ENCODE data around the gene OR52D1. TPM values are rescaled to one million over a fixed set of nuclear protein-coding genes. Genes with fewer than 3 reads are reported as not detected.

The OR52D1 gene
- polyA plus RNA-seq, 4 donors, result not detected

DNA sequence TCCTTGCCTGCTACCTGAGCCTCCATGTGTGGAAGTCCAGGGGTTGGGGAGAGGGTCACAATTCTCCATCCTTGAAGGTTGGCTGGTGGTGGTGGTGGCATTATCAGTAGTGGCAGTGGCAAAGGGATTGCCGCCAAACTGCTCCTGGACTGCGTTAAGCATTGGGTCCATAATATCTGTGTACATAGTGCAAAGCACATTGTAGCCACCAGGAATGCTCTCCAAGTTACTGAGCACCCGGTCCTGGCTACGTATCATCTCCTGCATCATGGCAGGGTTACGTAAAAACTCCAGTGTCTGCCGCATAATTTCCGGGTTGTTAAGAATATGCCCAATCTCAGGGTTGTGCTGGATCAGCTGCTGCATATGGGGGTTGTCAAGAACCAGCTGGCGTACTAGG is 20.1 kb downstream of the OR52D1 start:
- no peak for DNase-seq (ENCODE audit: low read depth in 4 of 4, low spot score in 3 of 4)

DNA sequence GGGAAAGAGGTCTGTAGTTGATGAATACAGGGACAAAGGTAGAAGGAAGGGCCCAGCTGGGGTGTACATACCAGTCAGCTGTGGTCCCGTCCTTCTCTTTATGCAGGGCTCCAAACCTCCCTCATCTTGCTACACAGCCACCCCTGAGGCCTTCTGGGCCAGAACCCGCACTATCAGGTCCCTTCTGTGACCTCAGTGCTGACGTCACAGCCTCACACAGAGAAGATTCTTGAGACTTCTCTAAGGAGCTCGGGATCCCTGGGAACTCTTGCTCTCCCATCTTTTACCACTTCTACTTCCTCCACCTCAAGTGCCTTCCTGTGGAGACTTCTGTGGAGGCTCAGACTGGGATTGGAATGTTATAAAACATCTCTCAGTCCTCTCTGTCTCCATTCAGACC is 21.3 kb downstream of the OR52D1 start, which contains the start of gene UBQLN3:
Gene UBQLN3, minus strand, starts transcription at position 155 of the 400 bp plus-strand sequence. CDS start 399 bp downstream, outside the sequence.
- no peak for DNase-seq (ENCODE audit: low read depth in 4 of 4, low spot score in 3 of 4)

DNA sequence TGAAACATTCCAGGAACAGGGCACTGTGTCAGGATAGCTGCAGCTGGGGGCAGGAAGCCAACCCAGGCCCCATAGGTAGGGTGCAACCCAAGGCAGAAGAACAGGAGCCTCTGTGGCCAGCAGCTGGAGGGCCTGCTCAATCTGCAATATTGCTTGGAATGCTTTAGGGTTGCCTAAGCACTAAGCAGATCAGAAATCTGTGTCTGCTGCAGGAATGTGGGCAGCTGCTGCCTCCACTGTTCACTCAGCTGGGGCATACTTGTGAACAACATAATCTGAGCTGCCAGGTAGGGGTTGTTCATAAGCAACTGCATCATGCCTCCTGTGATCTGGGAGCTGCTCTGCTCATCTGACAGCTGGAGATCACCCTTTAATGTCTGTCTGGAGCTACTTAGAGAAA is 26.4 kb downstream of the OR52D1 start:
- no peak for DNase-seq (ENCODE audit: low read depth in 4 of 4, low spot score in 3 of 4)

DNA sequence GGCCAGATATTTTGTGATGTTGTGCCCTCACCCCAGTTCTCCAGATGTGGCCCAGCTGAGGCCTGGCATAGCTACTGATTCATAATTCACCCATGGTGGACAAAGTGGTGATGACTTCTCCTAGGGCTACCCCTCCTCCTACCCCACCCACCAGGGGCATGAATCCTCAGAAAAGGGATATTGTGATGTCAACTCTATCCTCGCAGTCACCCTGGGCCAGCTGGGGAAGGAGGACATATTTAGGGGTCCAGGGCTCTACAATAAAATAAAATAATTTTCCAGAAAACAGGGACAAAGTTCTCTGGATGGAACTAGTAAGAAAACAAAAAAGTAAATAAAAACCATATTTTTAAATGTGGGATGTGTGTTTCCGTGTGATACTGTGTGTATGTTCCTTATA is 28.1 kb downstream of the OR52D1 start, which contains the start of gene UBQLNL:
Gene UBQLNL, minus strand, starts transcription at position 101 of the 400 bp plus-strand sequence. CDS start 258 bp downstream, outside the sequence.
- DNase-seq (ENCODE audit: low read depth in 4 of 4, low spot score in 3 of 4), result no peak

DNA sequence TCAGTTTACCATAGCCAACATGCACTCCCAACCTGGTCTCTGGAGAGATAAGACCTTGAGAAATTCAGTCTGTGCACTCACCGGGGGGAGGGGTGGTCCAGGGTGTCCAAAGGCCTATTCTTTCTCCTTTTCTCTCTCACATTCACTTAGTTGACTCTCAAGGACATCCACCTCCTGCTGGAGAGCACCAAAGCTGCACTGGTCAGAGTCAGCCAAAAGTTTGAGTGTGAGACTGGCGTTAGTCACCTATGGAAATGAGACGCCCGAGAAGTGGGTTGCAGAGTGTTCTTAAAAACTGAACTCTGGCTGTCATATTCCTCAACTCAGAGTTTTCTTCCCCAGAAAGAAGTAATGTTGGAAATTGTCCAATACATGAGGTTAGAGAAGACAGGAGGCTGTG is 33.1 kb downstream of the OR52D1 start:
- DNase-seq (ENCODE audit: low read depth in 4 of 4, low spot score in 3 of 4), result no peak

DNA sequence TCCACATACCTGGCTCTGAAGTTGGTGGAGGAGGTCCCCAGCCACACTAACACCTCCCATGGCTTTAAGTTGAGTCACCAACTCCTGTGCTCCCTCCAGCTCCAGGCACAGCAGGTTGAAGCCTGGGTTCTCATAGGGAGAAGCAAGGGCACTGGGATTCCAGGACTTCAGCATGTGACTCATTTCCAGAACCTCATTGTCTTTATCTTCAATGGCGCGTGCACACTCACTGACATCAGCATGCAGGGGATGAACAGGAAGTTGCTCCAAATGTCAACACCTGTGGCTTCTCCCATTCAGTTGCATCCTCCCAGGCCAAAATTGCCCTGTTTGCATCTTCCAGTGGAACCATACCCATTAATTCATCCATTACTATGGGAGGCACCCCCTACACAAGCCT is 33.8 kb downstream of the OR52D1 start:
- no peak for DNase-seq (ENCODE audit: low read depth in 4 of 4, low spot score in 3 of 4)

DNA sequence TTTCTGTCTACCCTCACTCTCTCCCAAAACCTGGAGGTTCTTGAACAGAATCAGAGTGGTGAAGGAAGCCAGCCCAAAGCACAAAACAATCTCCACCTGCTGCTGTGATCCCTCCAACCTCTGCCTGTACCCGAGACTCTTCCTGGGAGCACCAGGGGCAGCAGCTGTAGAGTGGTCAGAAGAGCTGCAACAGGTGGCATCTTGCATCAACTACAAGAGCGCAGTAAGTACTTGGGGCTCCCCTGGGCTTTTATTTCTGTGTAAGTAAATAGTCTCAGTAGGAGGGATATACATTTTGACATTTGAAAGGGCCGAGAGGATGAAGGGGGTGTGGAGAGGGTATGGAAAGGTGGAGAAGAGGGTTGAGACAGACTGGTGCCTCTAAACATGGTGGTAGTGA is 36.3 kb downstream of the OR52D1 start:
- no peak for DNase-seq (ENCODE audit: low read depth in 4 of 4, low spot score in 3 of 4)

DNA sequence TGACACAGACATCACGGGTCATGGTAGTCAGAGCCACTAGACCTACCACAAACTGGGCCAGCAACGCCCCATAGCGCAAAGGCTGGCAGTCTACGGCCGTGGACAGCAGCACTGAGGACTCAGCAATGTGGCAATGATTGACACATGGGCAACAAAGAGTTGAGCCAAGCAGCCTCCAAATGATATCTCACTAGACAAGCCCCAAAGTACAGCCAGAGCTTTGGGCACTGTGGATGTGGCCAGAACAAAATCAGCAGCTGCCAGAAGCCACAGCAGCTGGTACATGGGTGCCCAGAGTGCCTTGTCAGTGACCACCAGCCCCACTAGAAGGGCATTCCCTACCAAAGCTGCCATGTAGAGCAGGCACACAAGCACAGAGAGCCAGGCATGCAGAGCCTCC is 39.2 kb downstream of the OR52D1 start:
- no peak for DNase-seq (ENCODE audit: low read depth in 4 of 4, low spot score in 3 of 4)

DNA sequence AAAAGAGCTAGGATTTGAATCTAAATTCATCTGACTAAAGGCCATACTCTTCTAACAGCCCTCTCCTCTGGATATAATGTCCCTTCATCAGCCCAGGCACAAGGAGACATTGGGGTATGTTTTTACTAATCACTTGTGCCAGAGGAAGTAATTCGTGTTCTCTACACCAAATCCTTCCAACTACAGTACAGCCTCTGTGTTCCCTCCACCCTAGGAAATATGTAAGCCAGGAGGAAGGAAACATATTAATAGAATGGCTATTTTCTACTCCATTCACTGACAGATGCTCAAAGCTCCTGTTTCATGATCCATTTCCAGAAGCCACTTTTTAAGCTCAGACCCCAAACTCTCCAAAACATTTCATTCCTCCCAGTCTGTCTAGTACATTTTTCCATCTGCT is 40.0 kb downstream of the OR52D1 start:
- DNase-seq (ENCODE audit: low read depth in 4 of 4, low spot score in 3 of 4), result no peak

DNA sequence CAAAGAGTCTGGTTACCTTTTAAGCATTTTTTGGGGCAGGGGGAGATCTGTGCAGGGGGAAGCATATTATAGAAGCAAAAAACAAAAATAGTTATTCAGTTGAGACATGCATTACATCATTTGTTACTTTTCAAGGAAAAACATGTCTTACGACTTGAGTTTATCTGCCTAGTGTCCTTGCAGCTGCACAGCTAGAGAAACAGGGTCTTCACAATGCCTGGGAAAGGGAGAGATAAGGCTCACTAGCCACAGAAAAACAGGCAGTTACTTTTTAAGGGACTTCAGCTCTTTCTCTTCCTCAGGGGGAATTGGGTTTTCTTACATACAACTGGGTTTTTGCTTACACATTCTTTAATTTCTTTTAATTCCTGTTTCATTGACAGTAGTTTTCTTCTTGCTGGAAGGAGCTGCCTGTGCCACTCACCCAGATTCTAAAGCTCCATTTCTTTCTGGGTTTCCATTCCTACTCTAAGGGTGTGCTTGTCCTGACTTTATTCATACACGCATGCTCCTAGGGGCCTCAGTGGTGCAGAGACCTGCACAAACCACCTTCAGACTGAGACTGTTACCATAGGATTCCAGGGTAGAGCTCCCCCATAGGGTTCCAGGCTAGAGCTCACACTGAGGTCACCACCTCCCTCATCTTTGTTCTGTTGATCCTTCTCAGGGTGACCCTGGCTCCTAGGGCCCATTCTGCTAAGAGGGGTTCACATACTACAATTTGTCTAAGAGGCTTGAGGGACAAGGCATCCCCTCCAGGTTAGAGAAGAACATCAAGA is 42.8 kb downstream of the OR52D1 start:
- DNase-seq (ENCODE audit: low read depth in 4 of 4, low spot score in 3 of 4), result no peak

DNA sequence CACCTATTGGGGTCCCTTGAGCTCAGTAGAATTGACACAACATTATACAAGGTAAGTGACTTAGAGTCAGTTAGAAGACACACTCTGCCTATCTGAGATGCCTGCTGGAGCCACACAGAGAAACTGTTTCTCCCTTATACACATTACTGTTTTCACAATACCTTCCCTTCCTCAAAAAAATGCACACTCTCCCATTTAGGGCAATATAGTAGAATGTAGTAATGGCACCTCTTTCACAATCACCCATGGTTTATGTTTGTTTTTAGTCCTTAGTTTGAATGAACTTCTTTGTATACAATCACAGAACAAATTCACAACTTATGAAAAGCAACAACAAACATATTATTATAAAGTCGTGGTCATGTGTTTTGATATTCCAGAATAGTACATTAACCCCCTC is 45.6 kb downstream of the OR52D1 start:
- DNase-seq (ENCODE audit: low read depth in 4 of 4, low spot score in 3 of 4), result no peak

DNA sequence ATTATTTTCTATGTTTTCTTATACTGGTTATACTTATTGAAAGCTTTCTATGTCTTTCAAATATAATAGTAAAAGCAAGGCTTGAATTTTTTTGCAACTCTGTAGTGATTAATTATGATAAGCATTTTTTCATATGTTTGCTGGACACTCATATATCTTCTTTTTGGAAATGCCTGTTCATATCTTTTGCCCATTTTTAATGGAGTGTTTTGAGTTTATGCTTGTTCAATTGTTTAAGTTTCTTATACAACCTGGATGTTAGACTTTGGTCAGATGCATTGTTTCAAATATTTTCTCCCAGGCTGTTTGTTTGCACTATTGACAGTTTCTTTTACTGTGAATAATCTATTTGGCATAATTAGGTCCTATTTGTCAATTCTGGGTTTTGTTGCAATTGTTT is 48.0 kb downstream of the OR52D1 start:
- DNase-seq (ENCODE audit: low read depth in 4 of 4, low spot score in 3 of 4), result no peak

Other genes starting within 250 kb of the OR52D1 start
- gene HBG1, start 238.8 kb upstream of the OR52D1 start, polyA plus RNA-seq (ENCODE audit: insufficient read length in 4 of 4), result 10 to 100 TPM in 1 of 4 donors, 1 to 10 TPM in 3; 2.5 to 13.0 (median 4.6) TPM
- gene HBG2, start 233.9 kb upstream of the OR52D1 start, polyA plus RNA-seq (ENCODE audit: insufficient read length in 4 of 4), result 1,000 to 10,000 TPM; 1,916 to 2,998 (median 2,577) TPM
- gene HBE1, start 218.7 kb upstream of the OR52D1 start, polyA plus RNA-seq (ENCODE audit: insufficient read length in 4 of 4), result 10 to 100 TPM in 1 of 4 donors, 1 to 10 TPM in 3; 6.6 to 11.6 (median 7.4) TPM
- gene OR51B4, start 186.7 kb upstream of the OR52D1 start, polyA plus RNA-seq (ENCODE audit: insufficient read length in 4 of 4), result under 1 TPM in 2 of 4 donors, not detected in 2; 0.12 to 0.24 TPM
- not detected for gene OR51B2, start 164.4 kb upstream of the OR52D1 start, polyA plus RNA-seq (ENCODE audit: insufficient read length in 4 of 4)
- gene OR51B5, start 145.2 kb upstream of the OR52D1 start, polyA plus RNA-seq (ENCODE audit: insufficient read length in 4 of 4), result under 1 TPM; 0.35 to 0.69 (median 0.60) TPM
- not detected for gene OR51B6, start 137.2 kb upstream of the OR52D1 start, polyA plus RNA-seq (ENCODE audit: insufficient read length in 4 of 4)
- under 1 TPM in 1 of 4 donors, not detected in 3; 0.04 TPM for gene OR51M1, start 104.9 kb upstream of the OR52D1 start, polyA plus RNA-seq (ENCODE audit: insufficient read length in 4 of 4)
- gene OR51Q1, start 66.6 kb upstream of the OR52D1 start, polyA plus RNA-seq (ENCODE audit: insufficient read length in 4 of 4), result under 1 TPM in 1 of 4 donors, not detected in 3; 0.06 TPM
- not detected for gene OR51I1, start 47.2 kb upstream of the OR52D1 start, polyA plus RNA-seq (ENCODE audit: insufficient read length in 4 of 4)
- not detected for gene OR51I2, start 39.4 kb upstream of the OR52D1 start, polyA plus RNA-seq (ENCODE audit: insufficient read length in 4 of 4)
- gene UBQLN3, start 21.3 kb downstream of the OR52D1 start, polyA plus RNA-seq (ENCODE audit: insufficient read length in 4 of 4), result not detected
- under 1 TPM; 0.34 to 0.91 (median 0.50) TPM for gene UBQLNL, start 28.0 kb downstream of the OR52D1 start, polyA plus RNA-seq (ENCODE audit: insufficient read length in 4 of 4)
- not detected for gene OR52H1, start 59.9 kb downstream of the OR52D1 start, polyA plus RNA-seq (ENCODE audit: insufficient read length in 4 of 4)
- under 1 TPM in 1 of 4 donors, not detected in 3; 0.05 TPM for gene OR52B6, start 92.2 kb downstream of the OR52D1 start, polyA plus RNA-seq (ENCODE audit: insufficient read length in 4 of 4)
- 10 to 100 TPM; 16.9 to 73.5 (median 39.6) TPM for gene TRIM6, start 108.0 kb downstream of the OR52D1 start, polyA plus RNA-seq (ENCODE audit: insufficient read length in 4 of 4)
- gene TRIM34, start 136.3 kb downstream of the OR52D1 start, polyA plus RNA-seq (ENCODE audit: insufficient read length in 4 of 4), result 10 to 100 TPM in 3 of 4 donors, 1 to 10 TPM in 1; 8.2 to 12.7 (median 11.5) TPM
- gene TRIM5, start 196.4 kb downstream of the OR52D1 start, polyA plus RNA-seq (ENCODE audit: insufficient read length in 4 of 4), result 10 to 100 TPM; 34.8 to 46.9 (median 41.6) TPM
- gene TRIM22, start 201.1 kb downstream of the OR52D1 start, polyA plus RNA-seq (ENCODE audit: insufficient read length in 4 of 4), result 10 to 100 TPM in 1 of 4 donors, 1 to 10 TPM in 3; 6.9 to 10.6 (median 7.9) TPM
- gene OR56B1, start 247.8 kb downstream of the OR52D1 start, polyA plus RNA-seq (ENCODE audit: insufficient read length in 4 of 4), result not detected

All from right renal pelvis (tissue), 4 donors.